Neural cell (in vitro differentiated cells): Measurements from ENCODE around the gene DNMT3A. TPM values are rescaled to one million over a fixed set of nuclear protein-coding genes. Genes with fewer than 3 reads are reported as not detected.

Experiments
- H2AFZ ChIP-seq: fragments of 200-600, 300-800 bp; sonication (generic), shearing (Covaris generic); 2 replicates; pipeline ENCODE4 v1.6.0; 2014; ENCODE audit warnings: low read depth, mild to moderate bottlenecking, antibody characterized with exemption, low read length, moderate library complexity
- H3F3A ChIP-seq: fragments of 200-600 bp; shearing (Covaris generic); 2 replicates; pipeline ENCODE4 v1.6.1; 2016; ENCODE audit warnings: mild to moderate bottlenecking, moderate library complexity, mixed read lengths, antibody characterized with exemption, low read length; ENCODE audit not compliant: insufficient read depth, poor library complexity, severe bottlenecking
- H3K27ac ChIP-seq: fragments of 200-600, 300-800 bp; sonication (generic), shearing (Covaris generic); 2 replicates; pipeline ENCODE4 v1.5.1; 2014; ENCODE audit warnings: mild to moderate bottlenecking, low read length, moderate library complexity
- H3K27me3 ChIP-seq: fragments of 300-800, 200-600 bp; sonication (generic), shearing (Covaris generic); 2 replicates; pipeline ENCODE4 v1.6.0; 2014; ENCODE audit warnings: mild to moderate bottlenecking, low read depth, low read length, moderate library complexity; ENCODE audit not compliant: insufficient read depth
- H3K36me3 ChIP-seq: fragments of 300-800, 200-600 bp; sonication (generic), shearing (Covaris generic); 2 replicates; pipeline ENCODE4 v1.5.1; 2014; ENCODE audit warnings: mild to moderate bottlenecking, antibody characterized with exemption, low read length, moderate library complexity; ENCODE audit not compliant: insufficient read depth
- H3K4me2 ChIP-seq: fragments of 300-800, 200-600 bp; sonication (generic), shearing (Covaris generic); 2 replicates; pipeline ENCODE4 v1.6.0; 2014; ENCODE audit warnings: mild to moderate bottlenecking, low read length
- H3K4me3 ChIP-seq: fragments of 300-800, 200-600 bp; sonication (generic), shearing (Covaris generic); 2 replicates; pipeline ENCODE4 v1.5.1; 2014; ENCODE audit warnings: mild to moderate bottlenecking, low read length, moderate library complexity
- H3K79me2 ChIP-seq: fragments of 200-600 bp; shearing (Covaris generic); replicated peaks from 2 replicates; pipeline ENCODE4 v1.6.0; 2014; ENCODE audit warnings: mild to moderate bottlenecking, low read length, moderate library complexity; ENCODE audit not compliant: insufficient read depth
- H3K9ac ChIP-seq: fragments of 300-800, 200-600 bp; sonication (generic), shearing (Covaris generic); 2 replicates; pipeline ENCODE4 v1.6.1; 2016; ENCODE audit warnings: mild to moderate bottlenecking, low read length, mixed read lengths
- H3K9me2 ChIP-seq: fragments of 200-600 bp; shearing (Covaris generic); 2 replicates; pipeline ENCODE4 v1.6.1; 2016; ENCODE audit warnings: mild to moderate bottlenecking, low read length, mixed read lengths; ENCODE audit not compliant: insufficient read depth
- H3K9me3 ChIP-seq: fragments of 200-600, 300-800 bp; sonication (generic), shearing (Covaris generic); 2 replicates; pipeline ENCODE4 v1.6.1; 2016; ENCODE audit warnings: mild to moderate bottlenecking, mixed run types, low read length, moderate library complexity, mixed read lengths
- H4K20me1 ChIP-seq: fragments of 200-600 bp; shearing (Covaris generic); 2 replicates; pipeline ENCODE4 v1.6.1; 2016; ENCODE audit warnings: mild to moderate bottlenecking, mixed run types; ENCODE audit not compliant: insufficient read depth
- CTCF ChIP-seq: fragments of 450-650 bp; IDR thresholded peaks from 2 replicates; pipeline ENCODE4 v1.5.1; 2014; ENCODE audit warnings: antibody characterized with exemption, mild to moderate bottlenecking, moderate library complexity; ENCODE audit not compliant: poor library complexity, severe bottlenecking
- EP300 ChIP-seq: fragments of 450-650 bp; conservative IDR thresholded peaks from 2 replicates; pipeline ENCODE4 v1.6.1; 2014; ENCODE audit warnings: antibody characterized with exemption, mild to moderate bottlenecking, moderate library complexity; ENCODE audit not compliant: poor library complexity, severe bottlenecking
- EZH2 ChIP-seq: fragments of 200-600, 300-800 bp; shearing (Covaris generic), sonication (generic); IDR thresholded peaks from 2 replicates; pipeline ENCODE4 v1.6.1; 2014; ENCODE audit warnings: antibody characterized with exemption, low read length, borderline replicate concordance, mild to moderate bottlenecking; ENCODE audit not compliant: insufficient read depth, poor library complexity, severe bottlenecking
- MXI1 ChIP-seq: fragments of 450-650 bp; conservative IDR thresholded peaks from 2 replicates; pipeline ENCODE4 v1.6.1; 2014; ENCODE audit warnings: antibody characterized with exemption, mild to moderate bottlenecking; ENCODE audit not compliant: poor library complexity, severe bottlenecking
- POLR2AphosphoS5 ChIP-seq: IDR thresholded peaks from 2 replicates; pipeline ENCODE4 v1.6.1; 2012
- RAD21 ChIP-seq: fragments of 450-650 bp; conservative IDR thresholded peaks from 2 replicates; pipeline ENCODE4 v1.6.1; 2014; ENCODE audit warnings: antibody characterized with exemption, mild to moderate bottlenecking, moderate library complexity
- REST ChIP-seq: IDR thresholded peaks from 2 replicates; pipeline ENCODE4 v1.6.1; 2012; ENCODE audit warnings: borderline replicate concordance
- SMC3 ChIP-seq: fragments of 450-650 bp; conservative IDR thresholded peaks from 2 replicates; pipeline ENCODE4 v1.6.1; 2014; ENCODE audit warnings: antibody characterized with exemption, mild to moderate bottlenecking, moderate library complexity; ENCODE audit not compliant: poor library complexity
- TAF1 ChIP-seq: IDR thresholded peaks from 2 replicates; pipeline ENCODE4 v1.6.1; 2012; ENCODE audit warnings: low read depth
- polyA plus RNA-seq: library from polyadenylated mRNA; depleted of rRNA; stranded (reverse); fragments of >200 nt; gene quantifications from 2 replicates; pipeline ENCODE4 v1.2.3, GENCODE V29; 2014

DNMT3A gene
- polyA plus RNA-seq, 1 donor from 2014 or later, result 33.0 TPM

GRCh38 chr2:25302758-25303375 lies 38.9 kb downstream of the DNMT3A start:
- no peaks in the 10 kb centered on the region for H3K9me2 ChIP-seq
- no peaks in the 10 kb centered on the region for H4K20me1 ChIP-seq
- H2AFZ ChIP-seq, result no peak overlapping the region
- no peaks in the 10 kb centered on the region for H3K9me3 ChIP-seq
- no peak overlapping the region for H3K27ac ChIP-seq
- no peak overlapping the region for H3K4me3 ChIP-seq
- TF ChIP-seq TAF1, result no peak
- TF ChIP-seq REST, result no peak
- TF ChIP-seq EZH2, result no peak
- TF ChIP-seq RAD21, result no peak
- TF ChIP-seq EP300, result no peak
- TF ChIP-seq SMC3, result no peak
- H3K27me3 ChIP-seq, result no peaks in the 10 kb centered on the region
- no peaks in the 10 kb centered on the region for H3K36me3 ChIP-seq
- H3K4me2 ChIP-seq, result no peak overlapping the region
- no peak overlapping the region for H3K9ac ChIP-seq
- H3K79me2 ChIP-seq, result no peaks in the 10 kb centered on the region
- no peaks in the 10 kb centered on the region for H3F3A ChIP-seq

- Histone ChIP-seq H3K27me3 (no peaks in the 10 kb centered on the region), H3K27ac (no peak overlapping the region), H3K4me2 (no peak overlapping the region), H3K9ac (no peak overlapping the region), H3K4me3 (no peak overlapping the region), H3K36me3 (no peaks in the 10 kb centered on the region), H3K9me2 (no peaks in the 10 kb centered on the region), H2AFZ (no peak overlapping the region), H4K20me1 (no peaks in the 10 kb centered on the region), H3K79me2 (no peaks in the 10 kb centered on the region), H3K9me3 (no peaks in the 10 kb centered on the region), H3F3A (no peaks in the 10 kb centered on the region)
- no peak for TF ChIP-seq SMC3
These were observed 40.0 kb downstream of the DNMT3A start for GRCh38 chr2:25301453-25302352.

GRCh38 chr2:25300001-25300400 lies 41.7 kb downstream of the DNMT3A start:
- no peaks in the 10 kb centered on the region for H3K9me3 ChIP-seq
- H3K9me2 ChIP-seq, result no peaks in the 10 kb centered on the region
- H3K27me3 ChIP-seq, result no peaks in the 10 kb centered on the region
- no peaks in the 10 kb centered on the region for H3F3A ChIP-seq
- H3K79me2 ChIP-seq, result no peaks in the 10 kb centered on the region
- H4K20me1 ChIP-seq, result no peaks in the 10 kb centered on the region
- H3K4me2 ChIP-seq, result no peak overlapping the region
- no peak overlapping the region for H3K27ac ChIP-seq
- no peak overlapping the region for H3K4me3 ChIP-seq
- H3K36me3 ChIP-seq, result no peaks in the 10 kb centered on the region
- TF ChIP-seq EZH2, result no peak
- no peak for TF ChIP-seq EP300
- TF ChIP-seq SMC3, result no peak
- TF ChIP-seq CTCF, result no peak
- TF ChIP-seq RAD21, result no peak
- TF ChIP-seq REST, result no peak
- no peak for TF ChIP-seq TAF1
- TF ChIP-seq MXI1, result no peak
- TF ChIP-seq POLR2AphosphoS5, result no peak
- no peak overlapping the region for H2AFZ ChIP-seq
- H3K9ac ChIP-seq, result no peak overlapping the region
